SHP77 treated with DMSO at 0.1 percent for 48 hours (cell line): Measurements from ENCODE around the gene NPS.

Experiments used
- DNase-seq: peaks from one replicate; lab custom pipeline; 2025; lab: John Stamatoyannopoulos, UW

Gene NPS

DNA sequence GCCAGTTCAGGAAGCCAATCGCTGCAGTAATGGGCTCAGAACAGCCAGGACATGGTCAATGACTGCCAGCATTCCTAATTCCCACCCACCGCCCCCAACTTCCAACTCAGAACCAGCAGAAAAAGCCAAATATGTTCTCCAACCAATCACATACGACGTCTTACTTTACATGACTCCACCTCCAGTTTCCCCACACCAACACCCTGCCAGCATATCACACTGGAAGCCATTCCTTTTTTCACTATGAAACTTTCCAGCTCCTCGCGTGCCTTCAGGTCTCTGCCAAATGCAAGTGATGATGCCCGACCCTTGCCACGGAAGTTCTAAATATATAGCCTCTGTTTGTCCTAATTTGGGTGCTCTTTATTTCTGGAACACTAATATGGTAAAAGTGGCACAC is 12.5 kb downstream of the NPS start:
- DNase-seq, result no peak

- DNase-seq, result no peak
Observed at GRCh38 chr10:127563718-127564553, 14.8 kb downstream of the NPS start.

GRCh38 chr10:127564644-127565043 is 15.5 kb downstream of the NPS start:
- no peak for DNase-seq

GRCh38 chr10:127565583-127565982 is 16.5 kb downstream of the NPS start:
- no peak for DNase-seq

GRCh38 chr10:127569210-127569609 is 20.1 kb downstream of the NPS start:
- no peak for DNase-seq

DNA sequence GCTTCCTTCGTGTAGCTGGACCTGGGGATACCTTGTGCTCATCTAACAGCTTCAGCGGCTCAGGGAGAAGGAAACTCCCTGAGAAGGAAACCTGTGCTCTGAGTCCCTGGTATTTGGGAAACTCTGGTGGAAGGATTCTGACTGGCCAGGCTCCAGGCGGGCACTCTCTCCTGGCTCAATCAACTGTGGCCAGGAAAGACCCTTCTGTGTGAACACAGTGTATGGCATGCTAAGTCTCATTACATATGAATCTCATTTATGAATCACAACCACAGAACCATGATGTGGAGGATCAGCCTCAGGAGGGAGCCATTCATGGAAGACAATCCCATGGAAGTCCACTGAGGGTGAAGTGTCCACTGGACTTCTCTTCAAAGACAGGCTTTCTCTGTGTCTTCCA is 20.9 kb downstream of the NPS start:
- no peak for DNase-seq

DNA sequence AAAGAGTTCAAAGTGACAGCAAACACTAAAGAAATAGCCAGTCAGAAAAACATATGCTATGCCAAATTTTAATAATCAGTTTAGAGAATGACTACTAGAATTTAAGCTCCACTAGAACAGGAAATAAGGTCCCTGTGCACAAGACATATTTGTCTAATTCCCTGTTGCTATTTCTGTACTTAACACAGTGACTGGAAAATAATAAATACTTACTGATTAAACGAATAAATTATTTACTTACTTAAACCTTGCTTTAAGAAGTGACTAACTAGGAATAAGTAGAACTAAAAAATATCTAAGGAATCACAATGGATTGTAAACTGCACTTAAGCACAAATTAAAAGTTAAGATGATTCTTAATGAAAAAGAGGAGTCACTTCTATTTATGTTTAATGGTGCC is 22.3 kb downstream of the NPS start:
- DNase-seq, result no peak

- DNase-seq, result no peak
Observed at GRCh38 chr10:127576051-127576450, 26.9 kb downstream of the NPS start.

DNA sequence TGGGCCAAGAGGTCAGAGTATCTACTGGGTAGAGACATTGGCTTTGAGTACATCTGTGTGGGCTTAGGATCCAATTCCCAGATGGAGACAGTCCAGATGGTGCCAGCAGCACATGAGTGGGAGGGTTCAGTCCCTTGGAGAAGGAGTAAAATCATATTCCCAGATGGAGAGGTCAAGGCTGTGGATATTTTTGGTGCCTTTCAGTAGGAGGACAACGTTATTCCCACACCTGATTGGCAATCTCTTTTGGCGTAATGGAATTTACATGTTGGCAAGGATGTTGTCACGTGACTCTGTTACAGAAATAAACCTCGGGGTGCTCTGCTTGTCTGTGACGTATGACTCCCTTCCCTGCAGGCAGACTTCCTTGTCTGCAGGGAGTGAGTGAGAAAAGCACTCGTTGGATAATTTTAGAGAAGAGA is 27.6 kb downstream of the NPS start:
- no peak for DNase-seq

DNA sequence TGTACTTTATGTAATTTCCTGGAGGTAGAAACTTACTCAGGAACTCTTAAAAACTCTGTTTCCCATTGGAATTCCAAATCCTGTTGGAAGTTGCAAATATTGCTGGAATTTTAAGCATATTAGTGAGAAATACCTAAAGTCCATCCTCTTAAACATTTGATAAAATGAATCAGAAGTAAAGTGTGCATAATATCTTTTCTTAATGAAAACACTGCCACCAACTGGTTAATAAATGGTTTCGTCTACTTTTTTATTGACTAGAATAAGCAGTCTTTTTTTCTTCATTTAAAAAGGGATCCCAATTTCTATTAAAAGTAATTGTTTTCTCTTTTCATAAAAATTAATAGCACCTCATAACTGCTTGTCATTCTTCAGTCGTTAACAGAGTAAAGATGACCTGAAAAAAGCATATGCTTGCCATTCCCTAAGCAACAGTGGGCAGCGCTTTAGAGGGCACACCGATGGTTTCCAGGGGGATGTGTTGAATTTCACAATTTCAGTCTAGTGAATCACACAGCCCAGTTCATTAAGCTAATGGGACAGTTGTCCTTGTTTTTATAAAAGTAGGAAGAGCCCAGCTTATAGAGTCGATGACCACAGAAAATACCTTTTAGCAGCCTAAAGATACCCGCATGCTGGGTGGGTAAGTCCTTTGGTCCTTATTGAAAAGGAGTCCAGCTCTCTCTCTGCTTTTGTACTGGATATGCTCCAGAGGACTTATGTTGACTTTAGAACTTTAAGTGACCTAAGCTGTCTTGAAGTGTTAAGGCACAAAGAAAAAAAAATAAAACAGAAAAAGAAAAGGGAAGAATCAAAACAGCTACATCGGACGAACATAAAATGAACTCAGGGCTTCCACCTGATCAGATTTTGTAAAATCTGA is 28.5 kb downstream of the NPS start:
- no peak for DNase-seq

DNA sequence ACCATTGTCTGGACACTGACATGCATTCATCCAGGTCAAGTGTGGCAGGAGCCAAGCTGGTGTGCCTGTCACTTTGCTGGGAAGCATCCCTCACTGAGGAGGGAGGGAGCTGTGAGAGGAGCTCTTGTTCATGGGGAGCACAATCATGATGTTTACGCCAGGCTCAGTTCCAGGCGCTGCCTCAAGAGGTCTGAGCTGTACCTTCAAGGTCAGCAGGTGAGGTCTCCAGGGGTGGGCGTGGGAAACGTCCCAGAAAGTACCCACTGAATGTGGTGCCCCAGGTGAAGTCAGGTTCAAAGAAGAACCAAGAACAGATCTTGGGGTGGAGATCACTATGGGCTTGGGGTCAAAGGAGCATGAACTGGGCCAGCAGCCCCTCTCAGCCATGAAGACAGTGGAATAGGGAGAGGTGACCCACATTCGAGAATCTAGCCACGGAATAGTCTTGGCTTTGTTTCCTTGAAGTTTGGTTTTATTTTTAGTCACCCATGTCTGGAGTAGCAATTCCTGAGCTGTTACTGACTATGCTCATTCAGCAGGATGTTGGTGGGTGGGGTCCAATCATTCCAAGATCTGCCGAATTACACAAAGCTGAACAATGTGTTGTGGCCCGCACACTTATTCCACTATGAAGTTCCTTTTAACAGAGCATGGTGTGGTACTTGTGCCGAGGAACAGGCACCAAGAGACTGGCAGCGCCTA is 29.3 kb downstream of the NPS start:
- DNase-seq, result no peak

GRCh38 chr10:127578961-127579305 is 29.8 kb downstream of the NPS start:
- DNase-seq, result no peak

- DNase-seq, result no peak
Observed at GRCh38 chr10:127579640-127580039, 30.5 kb downstream of the NPS start.

- no peak for DNase-seq
Observed at GRCh38 chr10:127580822-127581221, 31.7 kb downstream of the NPS start.

- DNase-seq, result no peak
Observed at GRCh38 chr10:127585519-127586023, 36.5 kb downstream of the NPS start.

- no peak for DNase-seq
Observed at GRCh38 chr10:127587668-127588365, 38.7 kb downstream of the NPS start.

DNA sequence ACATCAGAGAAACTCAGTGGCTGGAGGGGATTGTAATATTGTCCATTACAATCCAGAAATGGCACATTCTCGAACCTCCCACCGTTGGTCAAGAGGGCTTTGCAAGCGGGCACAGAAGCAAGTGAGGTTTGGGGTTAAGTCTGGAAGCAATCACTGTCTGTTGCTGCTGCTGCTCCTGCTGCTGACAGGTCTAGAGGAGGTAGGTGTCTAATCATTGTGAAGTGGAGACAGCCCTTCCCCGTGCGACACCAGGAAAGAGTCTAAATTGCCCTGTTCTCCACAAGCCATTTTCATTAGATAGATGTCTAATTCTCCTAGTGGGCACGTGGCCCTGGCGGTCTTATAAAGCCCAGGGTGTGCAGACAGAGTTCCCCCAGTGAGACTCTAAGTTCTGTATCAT is 43.5 kb downstream of the NPS start:
- no peak for DNase-seq

DNA sequence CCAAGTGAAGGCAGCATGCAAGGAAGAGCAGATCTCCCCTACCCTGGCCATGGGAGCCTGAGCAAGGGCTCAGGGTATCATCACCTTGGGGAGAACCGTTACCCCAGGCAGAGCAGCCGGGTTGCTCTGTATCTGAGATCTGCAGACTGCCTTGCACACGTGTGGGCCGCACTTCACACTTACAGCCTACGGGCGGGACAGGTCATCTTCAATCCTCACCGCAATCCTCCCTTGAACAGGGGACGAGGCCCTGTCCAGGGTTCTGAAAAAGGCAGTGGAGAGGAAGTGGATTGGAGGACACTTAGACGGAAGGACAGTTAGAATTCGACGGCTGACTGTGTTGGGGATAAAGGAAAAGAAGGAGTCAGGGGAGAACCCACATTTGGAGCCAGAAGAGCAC is 51.4 kb downstream of the NPS start:
- DNase-seq, result no peak
